ENCODE measurements around the gene TRAPPC2L.

DNA sequence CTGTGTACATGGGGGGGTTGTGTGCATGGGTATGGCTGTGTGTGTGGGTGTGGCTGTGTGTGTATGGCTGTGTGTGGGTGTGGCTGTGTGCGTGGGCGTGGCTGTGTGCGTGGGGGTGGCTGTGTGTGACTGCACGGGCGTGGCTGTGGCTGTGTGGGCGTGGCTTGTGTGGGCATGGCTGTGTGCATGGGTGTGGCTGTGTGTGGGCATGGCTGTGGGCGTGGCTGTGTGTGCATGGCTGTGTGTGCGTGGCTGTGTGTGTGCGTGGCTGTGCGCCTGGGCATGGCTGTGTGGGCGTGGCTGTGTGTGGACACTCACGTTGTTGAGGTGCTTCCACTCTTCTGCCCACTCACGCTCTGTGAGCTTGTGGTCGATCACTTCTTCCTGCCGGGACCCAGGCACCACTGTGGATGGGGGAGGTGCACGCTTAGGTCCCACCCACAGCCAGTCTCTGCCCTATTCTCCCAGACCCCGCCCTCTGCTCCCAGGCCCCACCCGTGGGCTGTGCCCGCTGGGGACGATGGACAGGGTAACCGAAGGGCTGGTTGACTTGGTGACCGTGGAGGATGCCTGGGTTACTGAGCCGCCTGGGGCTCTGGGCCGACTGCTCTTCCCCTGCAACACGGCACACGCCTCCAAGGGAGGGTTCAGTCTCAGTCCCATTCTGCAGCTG lies 25.6 kb downstream of the TRAPPC2L start:
- TF ChIP-seq CTCF (IDR thresholded peaks at IDR 0.05) (no peak), EZH2 (IDR thresholded peaks at IDR 0.05; ENCODE audit: borderline replicate concordance, insufficient read depth, low read depth, low read length, poor library complexity, severe bottlenecking) (no peak)
